Vagina (tissue), 2 donors: ENCODE results near the gene SCYGR5. TPM values are rescaled to one million over a fixed set of nuclear protein-coding genes. Genes with fewer than 3 reads are reported as not detected.
"Not testable (repeated sequence)": the region's sequence is repeated elsewhere in the genome, so short reads cannot be mapped to it uniquely, and the experiment has no call there.

Experiments used
- DNase-seq, 2 donors: peaks; one replicate each; pipeline ENCODE4 v3.0.0-alpha.2; 2017; ENCODE audit errors: extremely low spot score in 2 of 2
- H3K27ac ChIP-seq: fragments of 200-600 bp; sonication (generic); one replicate; pipeline ENCODE4 v1.5.1; 2019
- H3K27me3 ChIP-seq: fragments of 200-600 bp; sonication (generic); one replicate; pipeline ENCODE4 v1.5.1; 2019
- H3K36me3 ChIP-seq, 2 donors: fragments of 200-600 bp; sonication (generic); one replicate each; pipeline ENCODE4 v1.5.1; 2017 to 2019
- H3K4me1 ChIP-seq: fragments of 200-600 bp; sonication (generic); one replicate; pipeline ENCODE4 v1.5.1; 2019
- H3K4me3 ChIP-seq, 2 donors: fragments of 200-600 bp; sonication (generic); 1 replicate in 1 of 2; 2 replicates in 1 of 2; pipeline ENCODE4 v1.5.1; 2016 to 2019
- H3K9me3 ChIP-seq: fragments of 200-600 bp; sonication (generic); one replicate; pipeline ENCODE4 v1.5.1; 2019
- CTCF ChIP-seq, 3 experiments: fragments of 450-650 bp in 2 of 3; fragments of 200-600 bp in 1 of 3; sonication (generic) in 1 of 3; IDR thresholded peaks; one replicate each; pipeline ENCODE4 v1.5.1; 2017 to 2019; ENCODE audit warnings: antibody characterized with exemption in 3 of 3, mild to moderate bottlenecking in 2 of 3, moderate library complexity in 2 of 3
- POLR2A ChIP-seq, 2 donors: fragments of 450-650 bp; IDR thresholded peaks; one replicate each; pipeline ENCODE4 v1.6.1; 2017; ENCODE audit warnings: antibody characterized with exemption in 2 of 2, mild to moderate bottlenecking in 2 of 2, moderate library complexity in 2 of 2
- POLR2AphosphoS5 ChIP-seq, 2 donors: sonication (generic); formaldehyde crosslinking; IDR thresholded peaks; one replicate each; pipeline ENCODE4 v1.9.0; 2017; ENCODE audit warnings: antibody characterized with exemption in 2 of 2, mild to moderate bottlenecking in 2 of 2, low read depth in 1 of 2; ENCODE audit not compliant: insufficient read depth in 1 of 2
- intact Hi-C: fragments of 100-400 bp; cut with DNase I; formaldehyde crosslinking; loops from one replicate; pipeline ENCODE4 v1.15.1; 2023
- total RNA-seq: library from RNA; depleted of rRNA; stranded (reverse); fragments of >200 nt; gene quantifications from one replicate; pipeline ENCODE4 v1.2.3, GENCODE V29; 2016

The SCYGR5 gene
- total RNA-seq, 1 donor from 2014 or later = not detected

- Histone ChIP-seq H3K4me1 (no peaks in the 10 kb centered on the region), H3K4me3 (no peak overlapping the region), H3K27me3 (no peaks in the 10 kb centered on the region), H3K36me3 (no peaks in the 10 kb centered on the region), H3K9me3 (no peaks in the 10 kb centered on the region), H3K27ac (no peak overlapping the region)
- TF ChIP-seq POLR2AphosphoS5 (IDR thresholded peaks at IDR 0.05; ENCODE audit: insufficient read depth in 1 of 2, low read depth in 1 of 2) (no peak), CTCF (IDR thresholded peaks at IDR 0.05) (no peak)
- intact Hi-C loops = no loop called here
- no peak for DNase-seq
Observed at GRCh38 chr2:227671170-227671905, 4.7 kb downstream of the SCYGR5 start.

- H3K27ac ChIP-seq, intact Hi-C loops, H3K27me3 ChIP-seq, H3K4me1 ChIP-seq, H3K9me3 ChIP-seq, DNase-seq, H3K36me3 ChIP-seq, H3K4me3 ChIP-seq: not testable (repeated sequence)
Observed at GRCh38 chr2:227673620-227674019, 7.0 kb downstream of the SCYGR5 start.

GRCh38 chr2:227674485-227674884 lies 7.9 kb downstream of the SCYGR5 start:
- Histone ChIP-seq H3K27me3 (no peaks in the 10 kb centered on the region), H3K36me3 (no peaks in the 10 kb centered on the region), H3K4me3 (no peak overlapping the region), H3K9me3 (no peaks in the 10 kb centered on the region), H3K4me1 (no peaks in the 10 kb centered on the region), H3K27ac (no peak overlapping the region)
- intact Hi-C loops = no loop called here
- TF ChIP-seq POLR2AphosphoS5 (IDR thresholded peaks at IDR 0.05; ENCODE audit: insufficient read depth in 1 of 2, low read depth in 1 of 2) (no peak), POLR2A (IDR thresholded peaks at IDR 0.05) (no peak), CTCF (IDR thresholded peaks at IDR 0.05) (no peak)
- DNase-seq = no peak

- intact Hi-C loops = no loop called here
- Histone ChIP-seq H3K27me3 (no peaks in the 10 kb centered on the region), H3K4me3 (no peak overlapping the region)
Observed at GRCh38 chr2:227677928-227678327, 11.3 kb downstream of the SCYGR5 start.

GRCh38 chr2:227684258-227684657 lies 17.7 kb downstream of the SCYGR5 start:
- no peaks in the 10 kb centered on the region for H3K9me3 ChIP-seq
- no peak for TF ChIP-seq POLR2A (IDR thresholded peaks at IDR 0.05)
- no peak for TF ChIP-seq CTCF (IDR thresholded peaks at IDR 0.05)
- no peak for TF ChIP-seq POLR2AphosphoS5 (IDR thresholded peaks at IDR 0.05; ENCODE audit: insufficient read depth in 1 of 2, low read depth in 1 of 2)
- no peaks in the 10 kb centered on the region for H3K4me1 ChIP-seq
- DNase-seq = no peak
- no peak overlapping the region for H3K27ac ChIP-seq
- H3K27me3 ChIP-seq = no peaks in the 10 kb centered on the region
- H3K4me3 ChIP-seq = no peak overlapping the region
- H3K36me3 ChIP-seq = no peaks in the 10 kb centered on the region
- intact Hi-C loops = no loop called here

More at GRCh38 chr2:227677928-227678327, 11.3 kb downstream of the SCYGR5 start:
- Histone ChIP-seq H3K27ac (no peak overlapping the region), H3K4me1 (no peaks in the 10 kb centered on the region), H3K9me3 (no peaks in the 10 kb centered on the region), H3K36me3 (no peaks in the 10 kb centered on the region)
- no peak for DNase-seq
- TF ChIP-seq POLR2A (IDR thresholded peaks at IDR 0.05) (no peak), POLR2AphosphoS5 (IDR thresholded peaks at IDR 0.05; ENCODE audit: insufficient read depth in 1 of 2, low read depth in 1 of 2) (no peak), CTCF (IDR thresholded peaks at IDR 0.05) (no peak)
